Activated T-cell treated with anti-CD3 and anti-CD28 coated beads for 48 hours (primary cell): ENCODE results near the gene TMEM250.
"Not testable (repeated sequence)": the region's sequence is repeated elsewhere in the genome, so short reads cannot be mapped to it uniquely, and the experiment has no call there.

ENCODE experiments used
- DNase-seq: peaks from one replicate; pipeline ENCODE4 v3.0.0-alpha.2; 2020; ENCODE audit warnings: low read depth

TMEM250 gene

GRCh38 chr9:136111190-136111589, 7.5 kb downstream of the TMEM250 start:
- DNase-seq: no peak

- DNase-seq: no peak
Observed at GRCh38 chr9:136110082-136111061, 8.3 kb downstream of the TMEM250 start.

GRCh38 chr9:136109351-136110081, 9.2 kb downstream of the TMEM250 start:
- DNase-seq: peak; percentile 96

GRCh38 chr9:136108648-136109266, 9.9 kb downstream of the TMEM250 start:
- DNase-seq: no peak

GRCh38 chr9:136107953-136108647, 10.6 kb downstream of the TMEM250 start:
- DNase-seq: no peak

GRCh38 chr9:136107155-136107952, 11.3 kb downstream of the TMEM250 start:
- no peak for DNase-seq

GRCh38 chr9:136105398-136106135, 13.1 kb downstream of the TMEM250 start:
- no peak for DNase-seq

- no peak for DNase-seq
Observed at GRCh38 chr9:136104916-136105315, 13.8 kb downstream of the TMEM250 start.

- no peak for DNase-seq
Observed at GRCh38 chr9:136104488-136104800, 14.2 kb downstream of the TMEM250 start.

- no peak for DNase-seq
Observed at GRCh38 chr9:136103651-136104487, 14.8 kb downstream of the TMEM250 start.

GRCh38 chr9:136101615-136102074, 17.0 kb downstream of the TMEM250 start:
- not testable (repeated sequence) for DNase-seq

- DNase-seq: no peak
Observed at GRCh38 chr9:136100700-136101614, 17.7 kb downstream of the TMEM250 start.

GRCh38 chr9:136099542-136099941, 19.1 kb downstream of the TMEM250 start:
- DNase-seq: no peak

GRCh38 chr9:136098844-136099243, 19.8 kb downstream of the TMEM250 start:
- DNase-seq: no peak

- no peak for DNase-seq
Observed at GRCh38 chr9:136098210-136098609, 20.5 kb downstream of the TMEM250 start.

GRCh38 chr9:136096505-136097001, 22.1 kb downstream of the TMEM250 start:
- DNase-seq: no peak

- DNase-seq: no peak
Observed at GRCh38 chr9:136095070-136096058, 23.3 kb downstream of the TMEM250 start, which contains the start of gene NACC2. NACC2 (minus strand) TSS chr9:136095289; CDS start chr9:136050521, 44,768 bp downstream.
